SK-N-SH treated with all-trans-retinoic acid at 6 μM for 48 hours (cell line): ENCODE data around the gene CNTNAP2.

Experiments
- BACH2 ChIP-seq: fragments of 250-450 bp; sonication (Bioruptor Pico); IDR thresholded peaks from 2 replicates; pipeline ENCODE4 v1.9.0; 2021; ENCODE audit warnings: mild to moderate bottlenecking, borderline replicate concordance
- ESRRG ChIP-seq: fragments of 250-450 bp; sonication (Bioruptor Pico); IDR thresholded peaks from 2 replicates; pipeline ENCODE4 v1.6.1; 2021; ENCODE audit warnings: mild to moderate bottlenecking
- ZFP3 ChIP-seq: fragments of 250-450 bp; sonication (Bioruptor Pico); IDR thresholded peaks from 2 replicates; pipeline ENCODE4 v1.5.0; 2020; ENCODE audit warnings: mild to moderate bottlenecking, moderate library complexity
- TF ChIP-seq, protein P1 (sequence below): fragments of 250-450 bp; sonication (Bioruptor Pico); IDR thresholded peaks from 2 replicates; pipeline ENCODE4 v1.5.1; 2020; ENCODE audit warnings: low read depth, mild to moderate bottlenecking, moderate library complexity
- TF ChIP-seq, protein P2 (sequence below): fragments of 250-450 bp; sonication (Bioruptor Pico); IDR thresholded peaks from 2 replicates; pipeline ENCODE4 v1.5.0; 2020; ENCODE audit warnings: mild to moderate bottlenecking, moderate library complexity
- TF ChIP-seq, protein P3 (sequence below): fragments of 250-450 bp; sonication (Bioruptor Pico); IDR thresholded peaks from 2 replicates; pipeline ENCODE4 v1.5.1; 2021; ENCODE audit warnings: mild to moderate bottlenecking, moderate library complexity
- TF ChIP-seq, protein P4 (sequence below): fragments of 250-450 bp; sonication (Bioruptor Pico); IDR thresholded peaks from 2 replicates; pipeline ENCODE4 v1.8.0; 2020; ENCODE audit warnings: mild to moderate bottlenecking, moderate library complexity, borderline replicate concordance

DNA sequence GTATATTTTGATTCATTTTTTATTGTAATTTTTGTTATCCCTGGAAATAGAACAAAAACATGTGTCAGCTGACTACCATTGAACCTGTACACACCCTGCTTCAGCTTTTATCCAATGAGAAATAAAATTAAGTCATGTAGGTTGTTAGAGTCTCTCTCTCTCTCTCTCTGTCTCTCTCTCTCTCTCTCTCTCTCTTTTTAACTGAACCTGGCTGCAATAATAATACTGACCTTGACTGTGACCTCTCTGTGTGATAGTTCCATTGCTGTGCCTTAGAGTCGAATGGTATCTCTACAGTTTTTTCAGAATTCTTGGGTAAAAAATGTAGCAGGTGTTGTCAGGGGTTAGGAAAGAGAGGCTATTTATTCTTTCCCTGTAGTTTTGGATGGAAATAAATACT is 637.8 kb downstream of the CNTNAP2 start:
- TF ChIP-seq, protein P1, sequence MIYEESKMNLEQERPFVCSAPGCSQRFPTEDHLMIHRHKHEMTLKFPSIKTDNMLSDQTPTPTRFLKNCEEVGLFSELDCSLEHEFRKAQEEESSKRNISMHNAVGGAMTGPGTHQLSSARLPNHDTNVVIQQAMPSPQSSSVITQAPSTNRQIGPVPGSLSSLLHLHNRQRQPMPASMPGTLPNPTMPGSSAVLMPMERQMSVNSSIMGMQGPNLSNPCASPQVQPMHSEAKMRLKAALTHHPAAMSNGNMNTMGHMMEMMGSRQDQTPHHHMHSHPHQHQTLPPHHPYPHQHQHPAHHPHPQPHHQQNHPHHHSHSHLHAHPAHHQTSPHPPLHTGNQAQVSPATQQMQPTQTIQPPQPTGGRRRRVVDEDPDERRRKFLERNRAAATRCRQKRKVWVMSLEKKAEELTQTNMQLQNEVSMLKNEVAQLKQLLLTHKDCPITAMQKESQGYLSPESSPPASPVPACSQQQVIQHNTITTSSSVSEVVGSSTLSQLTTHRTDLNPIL (CRISPR knock-in tag), result no peak
- TF ChIP-seq, protein P2, sequence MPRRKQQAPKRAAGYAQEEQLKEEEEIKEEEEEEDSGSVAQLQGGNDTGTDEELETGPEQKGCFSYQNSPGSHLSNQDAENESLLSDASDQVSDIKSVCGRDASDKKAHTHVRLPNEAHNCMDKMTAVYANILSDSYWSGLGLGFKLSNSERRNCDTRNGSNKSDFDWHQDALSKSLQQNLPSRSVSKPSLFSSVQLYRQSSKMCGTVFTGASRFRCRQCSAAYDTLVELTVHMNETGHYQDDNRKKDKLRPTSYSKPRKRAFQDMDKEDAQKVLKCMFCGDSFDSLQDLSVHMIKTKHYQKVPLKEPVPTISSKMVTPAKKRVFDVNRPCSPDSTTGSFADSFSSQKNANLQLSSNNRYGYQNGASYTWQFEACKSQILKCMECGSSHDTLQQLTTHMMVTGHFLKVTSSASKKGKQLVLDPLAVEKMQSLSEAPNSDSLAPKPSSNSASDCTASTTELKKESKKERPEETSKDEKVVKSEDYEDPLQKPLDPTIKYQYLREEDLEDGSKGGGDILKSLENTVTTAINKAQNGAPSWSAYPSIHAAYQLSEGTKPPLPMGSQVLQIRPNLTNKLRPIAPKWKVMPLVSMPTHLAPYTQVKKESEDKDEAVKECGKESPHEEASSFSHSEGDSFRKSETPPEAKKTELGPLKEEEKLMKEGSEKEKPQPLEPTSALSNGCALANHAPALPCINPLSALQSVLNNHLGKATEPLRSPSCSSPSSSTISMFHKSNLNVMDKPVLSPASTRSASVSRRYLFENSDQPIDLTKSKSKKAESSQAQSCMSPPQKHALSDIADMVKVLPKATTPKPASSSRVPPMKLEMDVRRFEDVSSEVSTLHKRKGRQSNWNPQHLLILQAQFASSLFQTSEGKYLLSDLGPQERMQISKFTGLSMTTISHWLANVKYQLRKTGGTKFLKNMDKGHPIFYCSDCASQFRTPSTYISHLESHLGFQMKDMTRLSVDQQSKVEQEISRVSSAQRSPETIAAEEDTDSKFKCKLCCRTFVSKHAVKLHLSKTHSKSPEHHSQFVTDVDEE, result no peak
- TF ChIP-seq, protein P3, sequence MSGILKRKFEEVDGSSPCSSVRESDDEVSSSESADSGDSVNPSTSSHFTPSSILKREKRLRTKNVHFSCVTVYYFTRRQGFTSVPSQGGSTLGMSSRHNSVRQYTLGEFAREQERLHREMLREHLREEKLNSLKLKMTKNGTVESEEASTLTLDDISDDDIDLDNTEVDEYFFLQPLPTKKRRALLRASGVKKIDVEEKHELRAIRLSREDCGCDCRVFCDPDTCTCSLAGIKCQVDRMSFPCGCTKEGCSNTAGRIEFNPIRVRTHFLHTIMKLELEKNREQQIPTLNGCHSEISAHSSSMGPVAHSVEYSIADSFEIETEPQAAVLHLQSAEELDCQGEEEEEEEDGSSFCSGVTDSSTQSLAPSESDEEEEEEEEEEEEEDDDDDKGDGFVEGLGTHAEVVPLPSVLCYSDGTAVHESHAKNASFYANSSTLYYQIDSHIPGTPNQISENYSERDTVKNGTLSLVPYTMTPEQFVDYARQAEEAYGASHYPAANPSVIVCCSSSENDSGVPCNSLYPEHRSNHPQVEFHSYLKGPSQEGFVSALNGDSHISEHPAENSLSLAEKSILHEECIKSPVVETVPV (CRISPR knock-in tag), result no peak
- TF ChIP-seq, protein P4, sequence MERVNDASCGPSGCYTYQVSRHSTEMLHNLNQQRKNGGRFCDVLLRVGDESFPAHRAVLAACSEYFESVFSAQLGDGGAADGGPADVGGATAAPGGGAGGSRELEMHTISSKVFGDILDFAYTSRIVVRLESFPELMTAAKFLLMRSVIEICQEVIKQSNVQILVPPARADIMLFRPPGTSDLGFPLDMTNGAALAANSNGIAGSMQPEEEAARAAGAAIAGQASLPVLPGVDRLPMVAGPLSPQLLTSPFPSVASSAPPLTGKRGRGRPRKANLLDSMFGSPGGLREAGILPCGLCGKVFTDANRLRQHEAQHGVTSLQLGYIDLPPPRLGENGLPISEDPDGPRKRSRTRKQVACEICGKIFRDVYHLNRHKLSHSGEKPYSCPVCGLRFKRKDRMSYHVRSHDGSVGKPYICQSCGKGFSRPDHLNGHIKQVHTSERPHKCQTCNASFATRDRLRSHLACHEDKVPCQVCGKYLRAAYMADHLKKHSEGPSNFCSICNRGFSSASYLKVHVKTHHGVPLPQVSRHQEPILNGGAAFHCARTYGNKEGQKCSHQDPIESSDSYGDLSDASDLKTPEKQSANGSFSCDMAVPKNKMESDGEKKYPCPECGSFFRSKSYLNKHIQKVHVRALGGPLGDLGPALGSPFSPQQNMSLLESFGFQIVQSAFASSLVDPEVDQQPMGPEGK (CRISPR knock-in tag), result no peak
- TF ChIP-seq ZFP3 (no peak), BACH2 (no peak), ESRRG (CRISPR knock-in tag) (no peak)
